IPS-NIHi11 (cell line): ENCODE measurements around the gene THBS3.
"Not testable (repeated sequence)": the region's sequence is repeated elsewhere in the genome, so short reads cannot be mapped to it uniquely, and the experiment has no call there.

Source experiments
- DNase-seq: peaks from one replicate; pipeline ENCODE4 v3.0.0; 2012; ENCODE audit warnings: mixed read lengths, low spot score

THBS3 gene

GRCh38 chr1:155207806-155208540 lies at the start of gene THBS3:
TSS of gene THBS3 (minus strand) at chr1:155207897. CDS start at chr1:155207876, 21 bp downstream.
- no peak for DNase-seq

DNA sequence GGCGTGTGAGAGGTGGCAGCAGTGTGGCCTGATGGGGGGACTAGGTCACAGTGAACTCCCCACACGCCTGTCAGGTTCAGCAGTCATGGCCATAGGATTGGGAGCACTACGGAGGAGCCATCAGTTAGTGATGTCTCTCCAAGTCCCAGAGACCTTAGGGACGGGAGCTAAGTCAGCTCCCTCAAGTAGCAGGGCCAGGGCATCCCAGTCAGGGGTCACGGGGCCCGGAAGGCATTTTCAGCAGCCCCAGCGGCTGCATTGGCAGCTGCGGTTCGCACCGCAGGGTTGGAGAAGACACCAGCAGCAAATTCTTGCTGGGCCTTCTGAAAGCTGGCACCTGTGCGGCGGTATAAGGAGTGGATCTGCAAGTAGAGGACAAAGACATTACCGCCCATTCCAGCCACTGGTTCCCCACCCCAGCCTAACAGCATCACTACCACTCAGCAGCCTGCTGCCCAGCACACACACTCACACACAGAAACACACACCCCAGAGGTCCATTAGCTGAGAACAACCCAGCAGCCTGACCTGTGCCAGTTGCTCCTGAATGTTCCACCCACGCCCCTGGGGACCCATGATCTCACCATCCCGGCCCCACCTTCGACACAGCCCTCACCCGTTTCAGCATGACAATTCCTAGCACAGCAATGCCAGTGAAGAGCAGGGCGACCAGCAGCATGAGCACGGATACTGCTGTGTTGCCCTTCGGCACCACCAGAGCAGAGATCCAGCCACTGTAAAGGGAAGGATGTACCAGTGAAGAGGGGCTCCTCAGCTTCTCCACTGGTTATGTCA lies 48.6 kb upstream of the THBS3 start:
- DNase-seq, result no peak

DNA sequence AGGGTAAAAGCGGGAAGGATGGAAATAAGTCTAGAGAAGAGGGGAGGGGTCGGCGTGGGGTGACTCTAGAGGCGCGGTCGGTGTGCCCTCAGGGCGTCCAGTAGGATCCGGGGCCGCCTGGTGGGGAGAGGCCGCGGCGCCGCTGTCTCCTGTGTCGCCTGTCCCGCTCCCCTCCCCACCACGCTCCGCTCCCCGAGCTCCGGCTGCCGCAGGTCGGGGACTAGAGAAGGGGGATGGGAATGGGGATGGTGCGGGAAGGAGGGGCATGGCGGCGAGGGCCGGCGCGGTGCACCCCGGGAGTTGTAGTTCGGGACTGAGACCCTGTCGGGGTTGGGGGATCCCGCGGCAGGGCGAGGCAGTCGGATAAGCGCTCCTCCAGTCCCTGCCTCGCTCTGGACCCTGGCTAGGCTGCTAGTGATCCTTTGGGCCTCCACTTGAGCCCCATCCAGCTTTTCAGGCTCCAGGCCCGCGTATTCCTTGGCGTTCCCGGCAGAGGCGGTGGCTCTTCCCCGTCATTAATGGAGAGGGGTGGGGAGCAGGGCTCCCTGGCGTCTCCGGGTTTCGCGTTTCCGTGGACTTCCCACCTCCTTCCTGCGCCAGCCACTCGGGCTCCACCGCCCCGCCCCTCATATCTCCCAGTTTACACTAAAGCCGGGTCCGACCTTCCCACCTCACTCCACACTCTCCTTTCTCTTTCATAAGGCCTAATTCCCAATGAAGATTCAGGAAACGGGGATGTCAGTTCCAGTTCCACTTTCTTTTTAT lies 47.7 kb upstream of the THBS3 start, which contains the start of gene ENTREP3:
Gene ENTREP3 (minus strand): TSS at position 241 of the 765 bp plus-strand sequence. CDS start 606 bp downstream, outside the sequence.
- DNase-seq, result peak; percentile 96

DNA sequence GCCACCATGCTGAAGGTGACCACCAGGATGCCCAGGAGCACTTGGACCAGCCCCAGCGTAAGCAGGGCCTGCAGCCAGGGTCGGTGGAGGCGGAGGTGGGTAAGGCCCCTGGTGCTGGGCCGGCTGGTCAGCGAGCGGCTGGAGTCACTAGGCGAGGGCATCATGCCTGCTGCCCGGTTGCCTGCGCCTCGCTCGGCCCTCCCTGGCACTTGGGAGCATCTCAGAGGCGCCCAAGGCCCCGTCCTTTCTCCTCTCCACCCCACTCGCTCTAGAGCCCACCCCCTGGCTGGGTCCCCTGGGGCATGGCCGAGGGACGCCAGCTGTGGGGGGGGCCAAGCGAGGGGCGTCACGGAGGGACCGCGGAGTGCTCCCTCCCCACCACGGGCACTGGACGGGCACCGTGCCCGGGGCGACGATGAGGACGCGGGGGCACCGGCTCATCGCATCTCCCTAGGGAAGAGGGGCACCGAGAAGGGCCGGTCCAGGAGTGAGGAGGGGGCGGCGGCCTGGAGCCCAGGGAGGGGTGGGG lies 47.1 kb upstream of the THBS3 start:
- DNase-seq, result no peak

DNA sequence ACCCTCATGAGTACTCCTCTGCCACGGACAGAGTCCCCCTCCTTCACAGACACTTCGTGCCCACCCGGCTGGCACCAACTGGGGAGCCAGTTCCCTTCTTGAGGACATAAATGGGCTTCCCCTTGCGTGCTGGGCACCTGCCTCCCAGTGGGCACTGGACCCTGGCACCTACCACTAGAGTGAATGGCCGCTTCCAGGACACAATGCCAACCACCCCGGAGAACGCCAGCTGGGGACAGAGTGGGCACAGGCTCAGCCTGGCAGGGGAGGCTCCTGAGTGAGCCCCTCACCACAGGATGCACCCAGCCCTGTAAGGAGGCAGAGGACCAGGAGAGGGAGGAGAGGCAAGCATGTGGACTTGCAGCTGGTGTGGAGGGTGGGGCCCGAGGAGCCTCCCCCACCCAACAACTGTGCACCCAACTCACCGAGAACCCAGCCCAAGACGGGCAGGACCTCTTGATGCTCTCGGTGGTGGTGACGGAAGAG lies 46.6 kb upstream of the THBS3 start:
- no peak for DNase-seq

GRCh38 chr1:155253797-155254196 lies 46.1 kb upstream of the THBS3 start:
- no peak for DNase-seq

GRCh38 chr1:155253208-155253607 lies 45.5 kb upstream of the THBS3 start:
- DNase-seq, result no peak

- no peak for DNase-seq
Observed at GRCh38 chr1:155251566-155251965, 43.9 kb upstream of the THBS3 start.

DNA sequence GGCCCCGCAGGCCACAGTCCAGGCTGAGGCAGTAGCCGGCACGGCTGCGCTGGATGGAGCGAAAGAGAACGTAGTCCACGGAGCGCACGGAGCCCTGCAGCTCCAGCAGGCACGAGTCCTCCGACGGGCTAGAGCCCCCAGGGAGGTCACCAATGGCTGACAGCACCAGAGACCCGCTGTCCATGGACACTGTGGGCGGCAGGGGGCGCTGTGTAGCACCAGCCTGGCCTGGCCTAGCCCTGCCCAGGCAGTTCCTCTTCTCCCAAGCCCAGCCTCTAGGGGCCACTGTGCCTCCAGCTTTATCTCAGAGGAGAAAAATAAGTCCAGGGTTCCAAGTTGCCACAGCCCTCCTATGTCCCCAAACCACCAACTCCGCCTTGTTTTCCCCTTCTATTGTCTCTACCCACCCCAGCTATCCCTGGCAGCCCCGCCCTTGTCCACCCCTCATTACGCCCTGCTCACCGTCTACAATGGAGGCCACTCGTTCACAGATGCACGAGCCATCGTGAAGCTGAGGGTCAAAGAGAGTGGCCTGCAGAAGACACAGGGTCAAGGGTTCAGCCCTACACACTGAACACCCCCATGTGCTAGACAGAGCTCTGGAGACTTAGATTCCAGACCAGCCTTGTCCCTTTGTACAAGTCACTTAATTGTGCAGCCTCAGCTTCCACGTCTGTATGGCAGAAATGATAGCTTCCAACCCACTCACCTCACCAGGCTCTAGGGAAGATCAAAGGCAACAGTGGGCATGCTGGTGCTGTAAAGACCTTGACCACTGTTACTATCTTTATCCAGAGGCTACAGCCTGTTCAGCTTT lies 43.1 kb upstream of the THBS3 start:
- peak; percentile 97 for DNase-seq

- no peak for DNase-seq
Observed at GRCh38 chr1:155250246-155250632, 42.5 kb upstream of the THBS3 start.

GRCh38 chr1:155247667-155248553 lies 40.2 kb upstream of the THBS3 start:
- no peak for DNase-seq

DNA sequence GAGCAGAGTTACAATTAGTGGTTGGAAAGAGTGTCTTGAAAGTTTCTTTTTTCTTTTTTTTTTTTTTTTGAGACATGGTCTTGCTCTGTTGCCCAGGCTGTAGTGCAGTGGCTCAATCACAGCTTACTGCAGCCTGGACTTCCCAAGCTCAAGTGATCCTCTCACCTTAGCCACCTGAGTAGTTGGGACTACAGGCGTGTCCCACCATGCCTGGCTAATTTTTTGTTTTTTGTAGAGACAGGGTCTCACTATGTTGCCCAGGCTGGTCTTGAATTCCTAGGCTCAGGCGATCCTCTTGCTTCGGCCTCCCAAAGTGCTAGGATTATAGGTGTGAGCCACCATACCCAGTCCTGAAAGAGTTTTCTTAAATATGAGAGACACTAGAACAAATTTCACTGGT lies 39.1 kb upstream of the THBS3 start:
- DNase-seq, result not testable (repeated sequence)

GRCh38 chr1:155245163-155245524 lies 37.4 kb upstream of the THBS3 start:
- DNase-seq, result no peak

DNA sequence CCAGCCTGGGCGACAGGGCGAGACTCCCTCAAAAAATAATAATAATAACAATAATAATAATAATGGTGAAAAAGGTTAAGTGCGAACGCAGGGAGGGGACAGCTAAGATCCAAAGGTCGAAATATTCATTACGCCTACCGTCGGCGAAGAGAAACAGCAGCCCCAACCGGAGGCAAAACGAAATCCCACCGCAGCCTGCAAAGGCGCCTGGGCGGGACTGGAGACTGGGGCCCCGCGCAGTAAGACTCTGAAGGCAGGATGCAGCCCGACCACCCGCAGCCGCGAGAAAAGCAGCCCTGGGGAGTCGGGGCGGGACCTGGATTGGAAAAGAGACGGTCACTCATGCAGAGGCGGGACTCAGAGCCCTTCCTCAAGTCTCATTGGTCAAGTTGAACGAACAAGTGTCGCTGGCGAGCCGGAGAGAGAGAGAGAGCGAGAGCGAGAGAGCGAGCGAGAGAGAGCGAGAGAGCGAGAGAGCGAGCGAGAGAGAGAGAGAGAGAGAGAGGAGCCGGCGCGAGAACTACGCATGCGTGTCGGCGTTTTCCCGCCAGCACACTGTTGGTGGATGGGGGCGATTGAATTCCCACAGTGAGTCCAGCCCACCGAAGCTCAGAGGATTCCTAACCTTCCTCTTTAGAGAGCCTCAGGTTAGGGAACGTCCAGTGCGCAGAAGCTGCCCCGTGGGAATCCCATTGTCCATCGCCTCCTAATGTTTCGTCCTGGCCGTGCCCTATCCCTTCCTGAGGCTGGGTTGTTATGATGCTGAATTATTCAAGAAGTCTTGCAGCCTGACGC lies 36.9 kb upstream of the THBS3 start:
- DNase-seq, result peak; percentile 93

DNA sequence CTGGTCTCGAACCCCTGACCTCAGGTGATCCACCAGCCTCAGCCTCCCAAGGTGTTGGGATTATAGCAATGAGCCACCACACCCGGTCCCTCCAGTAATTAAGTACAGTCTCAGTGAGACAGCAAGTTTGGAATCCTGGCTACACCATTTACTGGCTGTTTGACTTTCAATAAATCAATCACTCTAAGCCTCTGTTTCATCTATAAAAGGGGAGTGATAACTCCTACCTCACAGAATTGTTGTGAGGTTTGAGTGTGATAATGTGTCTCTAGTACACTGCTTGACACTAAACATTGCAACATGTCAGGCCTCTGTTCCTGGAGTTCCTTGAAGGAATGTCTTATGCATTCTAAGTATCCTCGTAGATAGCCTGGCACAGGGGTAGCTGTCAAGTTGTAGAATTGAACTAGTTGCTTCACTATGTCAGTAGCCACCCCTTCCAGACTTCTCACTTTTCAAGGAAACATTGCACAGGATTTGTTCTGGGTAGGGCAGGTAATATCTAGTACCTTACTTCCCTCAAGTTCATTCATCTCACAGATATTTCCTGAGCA lies 35.2 kb upstream of the THBS3 start:
- no peak for DNase-seq

DNA sequence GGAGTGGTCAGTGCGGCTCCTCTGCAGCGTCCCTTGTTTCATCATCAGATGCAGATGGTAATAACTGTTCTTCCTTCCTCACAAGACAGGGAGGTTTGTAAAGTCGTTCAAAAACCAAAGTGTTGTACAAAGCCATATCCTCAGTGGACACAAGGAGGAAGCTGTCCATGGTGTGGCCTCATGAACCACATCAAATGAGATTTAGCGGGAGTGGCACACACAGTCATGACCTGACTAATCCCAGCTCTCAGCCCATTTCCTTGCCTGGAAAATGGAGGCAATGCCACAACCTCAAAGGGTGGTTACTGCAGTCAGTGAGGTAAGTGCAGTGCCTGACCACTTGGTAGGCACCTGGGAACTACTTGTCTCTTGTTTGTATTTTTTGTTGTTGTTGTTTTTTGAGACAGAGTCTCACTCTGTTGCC lies 34.2 kb upstream of the THBS3 start:
- DNase-seq, result no peak

- peak; percentile 83 for DNase-seq
Observed at GRCh38 chr1:155241069-155241679, 33.5 kb upstream of the THBS3 start.

DNA sequence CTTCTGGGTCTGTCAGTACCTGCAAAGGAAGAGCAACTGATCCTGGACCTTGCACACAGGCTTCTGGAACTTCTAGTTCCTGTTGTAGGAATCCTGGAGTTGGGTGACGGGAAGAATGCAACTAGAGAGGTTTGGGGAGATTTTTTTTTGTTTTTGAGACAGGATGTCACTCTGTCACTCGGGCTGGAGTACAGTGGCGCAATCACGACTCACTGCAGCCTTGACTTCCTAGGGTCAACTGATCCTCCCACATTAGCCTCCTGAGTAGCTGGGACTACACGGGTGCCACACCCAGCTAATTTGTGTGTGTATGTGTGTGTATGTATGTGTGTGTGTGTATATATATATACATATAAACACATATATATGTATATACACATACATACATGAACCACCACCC lies 28.8 kb upstream of the THBS3 start:
- DNase-seq, result no peak

DNA sequence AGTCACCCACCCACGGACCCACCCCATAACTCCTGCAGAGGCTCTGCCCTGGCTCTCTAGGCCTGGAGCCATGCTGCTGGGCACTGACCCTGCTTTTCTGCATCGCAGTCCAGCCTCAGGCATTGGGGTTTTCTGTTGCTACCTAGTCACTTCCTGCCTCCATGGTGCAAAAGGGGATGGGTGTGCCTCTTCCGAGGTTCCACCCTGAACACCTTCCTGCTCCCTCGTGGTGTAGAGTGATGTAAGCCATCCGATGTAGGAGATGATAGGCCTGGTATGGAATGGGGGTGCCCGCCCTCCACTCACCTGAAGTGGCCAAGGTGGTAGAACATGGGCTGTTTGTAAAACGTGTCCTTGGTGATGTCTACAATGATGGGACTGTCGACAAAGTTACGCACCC lies 27.7 kb upstream of the THBS3 start:
- not testable (repeated sequence) for DNase-seq
